Neural cell (in vitro differentiated cells): ENCODE data around the gene PRR15L.

Source experiments
- CTCF ChIP-seq: fragments of 450-650 bp; IDR thresholded peaks from 2 replicates; pipeline ENCODE4 v1.5.1; 2014; ENCODE audit warnings: antibody characterized with exemption, mild to moderate bottlenecking, moderate library complexity; ENCODE audit not compliant: poor library complexity, severe bottlenecking
- EZH2 ChIP-seq: fragments of 200-600, 300-800 bp; shearing (Covaris generic), sonication (generic); IDR thresholded peaks from 2 replicates; pipeline ENCODE4 v1.6.1; 2014; ENCODE audit warnings: antibody characterized with exemption, low read length, borderline replicate concordance, mild to moderate bottlenecking; ENCODE audit not compliant: insufficient read depth, poor library complexity, severe bottlenecking

GRCh38 chr17:48006936-48007709 lies 49.4 kb upstream of the PRR15L start:
- TF ChIP-seq CTCF = no peak
- no peak for TF ChIP-seq EZH2
